Measurements from ENCODE around the gene B3GNT7. TPM values are rescaled to one million over a fixed set of nuclear protein-coding genes. Genes with fewer than 3 reads are reported as not detected.
"Not testable (repeated sequence)": the region's sequence is repeated elsewhere in the genome, so short reads cannot be mapped to it uniquely, and the experiment has no call there.

Gene B3GNT7
- total RNA-seq, 2 donors from 2014 or later = 12.6 to 20.1 TPM

DNA sequence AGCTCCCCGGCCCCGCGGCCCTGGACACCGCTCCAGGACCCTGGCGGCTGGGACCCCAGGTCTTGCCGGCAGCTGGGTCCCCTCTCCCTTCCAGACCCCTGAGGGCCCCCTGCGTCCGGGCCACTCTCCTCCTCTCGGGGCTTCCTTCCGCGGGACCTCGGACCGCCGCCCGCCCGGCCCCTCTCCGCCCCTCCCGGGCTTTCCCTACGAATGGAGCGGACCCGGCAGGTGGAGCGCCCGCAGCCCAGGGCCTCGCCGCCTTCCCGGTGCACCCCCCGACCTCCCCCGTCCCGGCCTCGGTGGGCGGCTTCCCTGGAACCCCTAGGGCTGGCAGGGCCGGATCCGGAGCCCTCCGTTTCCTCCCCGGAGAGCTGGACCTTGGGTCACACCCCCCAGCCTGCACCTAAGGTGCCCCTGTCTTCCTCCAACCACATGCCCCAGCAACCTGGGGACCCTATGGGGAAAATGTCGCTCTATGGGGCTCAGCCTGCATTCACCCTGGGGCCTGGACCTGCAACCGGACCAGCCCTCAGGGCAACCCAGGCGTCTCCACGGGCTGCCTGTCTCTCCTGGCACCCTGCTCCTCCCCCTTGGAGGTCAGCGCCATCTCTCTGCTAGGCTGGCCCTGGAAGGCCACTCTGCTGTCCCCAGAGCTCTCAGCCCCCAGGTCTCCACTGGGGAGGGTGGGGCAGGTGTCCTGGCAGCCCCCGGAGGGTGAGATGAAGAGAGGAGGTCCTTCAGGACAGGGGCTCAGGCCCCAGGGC, 730 bp downstream of the B3GNT7 start:
- Mint-ChIP-seq H3K4me1 (ENCODE audit: low read depth in 2 of 2) (peaks cover 46 to 47% of the 10 kb centered on the region in 2 donors), H3K36me3 (peaks cover under 1% of the 10 kb centered on the region), H3K27ac (peak overlapping the region; percentile 71 to 83), H3K4me3 (peak overlapping the region; percentile 81), H3K27me3 (no peaks in the 10 kb centered on the region), H3K9me3 (no peaks in the 10 kb centered on the region)
- no peak for DNase-seq (ENCODE audit: low spot score)
- no peak for ATAC-seq

GRCh38 chr2:231397011-231397927, 1.8 kb downstream of the B3GNT7 start:
- Mint-ChIP-seq H3K36me3 (peaks cover 6% of the 10 kb centered on the region), H3K4me1 (ENCODE audit: low read depth in 2 of 2) (peaks cover 35 to 41% of the 10 kb centered on the region in 2 donors), H3K4me3 (peak overlapping the region; percentile 81), H3K27ac (peak overlapping the region; percentile 71 to 83), H3K9me3 (no peaks in the 10 kb centered on the region), H3K27me3 (no peaks in the 10 kb centered on the region)
- DNase-seq (ENCODE audit: low spot score) (no peak), ATAC-seq (no peak)

- Mint-ChIP-seq H3K9me3 (no peaks in the 10 kb centered on the region), H3K27me3 (no peaks in the 10 kb centered on the region), H3K36me3 (peaks cover 6% of the 10 kb centered on the region), H3K4me1 (ENCODE audit: low read depth in 2 of 2) (peaks cover 32 to 34% of the 10 kb centered on the region in 2 donors), H3K4me3 (no peak overlapping the region), H3K27ac (peak overlapping the region in 1 of 2 donors; percentile 71)
- ATAC-seq = no peak
- no peak for DNase-seq (ENCODE audit: low spot score)
Observed at GRCh38 chr2:231397928-231398294, 2.4 kb downstream of the B3GNT7 start.

DNA sequence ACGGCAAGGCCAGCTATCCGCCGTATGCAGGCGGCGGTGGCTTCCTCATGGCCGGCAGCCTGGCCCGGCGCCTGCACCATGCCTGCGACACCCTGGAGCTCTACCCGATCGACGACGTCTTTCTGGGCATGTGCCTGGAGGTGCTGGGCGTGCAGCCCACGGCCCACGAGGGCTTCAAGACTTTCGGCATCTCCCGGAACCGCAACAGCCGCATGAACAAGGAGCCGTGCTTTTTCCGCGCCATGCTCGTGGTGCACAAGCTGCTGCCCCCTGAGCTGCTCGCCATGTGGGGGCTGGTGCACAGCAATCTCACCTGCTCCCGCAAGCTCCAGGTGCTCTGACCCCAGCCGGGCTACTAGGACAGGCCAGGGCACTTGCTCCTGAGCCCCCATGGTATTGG, 3.1 kb downstream of the B3GNT7 start:
- H3K36me3 Mint-ChIP-seq = peaks cover 6% of the 10 kb centered on the region
- H3K27me3 Mint-ChIP-seq = no peaks in the 10 kb centered on the region
- H3K4me3 Mint-ChIP-seq = no peak overlapping the region
- no peak overlapping the region for H3K27ac Mint-ChIP-seq
- DNase-seq (ENCODE audit: low spot score) (no peak), ATAC-seq (no peak)
- H3K9me3 Mint-ChIP-seq = no peaks in the 10 kb centered on the region
- peaks cover 25 to 28% of the 10 kb centered on the region in 2 donors for H3K4me1 Mint-ChIP-seq (ENCODE audit: low read depth in 2 of 2)

GRCh38 chr2:231399046-231399852, 3.7 kb downstream of the B3GNT7 start:
- no peaks in the 10 kb centered on the region for H3K27me3 Mint-ChIP-seq
- peaks cover 19 to 23% of the 10 kb centered on the region in 2 donors for H3K4me1 Mint-ChIP-seq (ENCODE audit: low read depth in 2 of 2)
- DNase-seq (ENCODE audit: low spot score) = no peak
- no peak overlapping the region for H3K4me3 Mint-ChIP-seq
- no peak for ATAC-seq
- no peaks in the 10 kb centered on the region for H3K9me3 Mint-ChIP-seq
- H3K27ac Mint-ChIP-seq = no peak overlapping the region
- H3K36me3 Mint-ChIP-seq = peaks cover 6% of the 10 kb centered on the region

DNA sequence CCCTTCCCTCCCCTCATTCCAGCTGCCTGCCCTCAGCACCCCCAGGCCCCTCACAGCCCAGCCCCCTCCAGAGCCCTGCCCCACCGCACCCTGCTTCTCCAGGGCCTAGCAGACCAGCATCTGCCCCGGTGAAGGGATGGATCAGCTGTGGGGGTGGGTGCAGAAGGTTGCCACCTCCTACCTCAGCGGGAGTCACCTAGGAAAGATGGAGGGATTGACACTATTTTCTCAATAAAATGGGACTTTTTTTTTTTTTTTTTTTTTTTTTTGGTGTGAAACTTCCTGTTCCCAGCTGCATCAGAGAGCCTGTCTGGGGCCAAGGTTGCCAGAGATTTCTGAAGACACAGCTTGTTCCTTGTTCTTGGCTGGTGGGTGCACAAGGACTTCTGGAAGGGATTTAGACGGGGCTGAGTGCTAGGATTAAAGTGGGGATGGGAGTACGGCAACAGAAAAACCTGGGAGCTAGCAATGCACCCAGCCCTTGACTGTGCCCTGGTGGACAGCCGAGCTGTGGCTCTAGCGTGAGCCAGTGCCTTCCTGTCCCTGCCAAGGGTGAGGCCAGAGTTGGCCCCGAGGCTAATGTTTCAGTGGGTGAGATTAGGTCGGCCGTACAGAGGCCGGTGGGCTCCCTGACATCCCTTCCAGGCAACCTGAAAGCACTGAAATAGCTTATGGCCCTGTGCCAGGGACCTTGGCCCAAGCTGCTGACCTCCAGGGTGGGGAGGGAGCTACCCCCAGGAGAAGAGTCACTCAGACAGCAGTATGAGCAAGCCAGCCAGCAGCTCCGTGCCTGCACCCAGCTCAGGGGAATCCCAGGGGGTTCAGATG, 4.6 kb downstream of the B3GNT7 start:
- Mint-ChIP-seq H3K27ac (no peak overlapping the region), H3K27me3 (no peaks in the 10 kb centered on the region)
- ATAC-seq = no peak

GRCh38 chr2:231400681-231401080, 5.2 kb downstream of the B3GNT7 start:
- not testable (repeated sequence) for H3K36me3 Mint-ChIP-seq; ATAC-seq; DNase-seq (ENCODE audit: low spot score); H3K27me3 Mint-ChIP-seq; H3K4me3 Mint-ChIP-seq; H3K27ac Mint-ChIP-seq; H3K9me3 Mint-ChIP-seq
- H3K4me1 Mint-ChIP-seq (ENCODE audit: low read depth in 2 of 2) = peaks cover 19 to 23% of the 10 kb centered on the region in 2 donors

More for the DNA sequence above, 4.6 kb downstream of the B3GNT7 start:
- Mint-ChIP-seq H3K4me1 (ENCODE audit: low read depth in 2 of 2) (peaks cover 13 to 17% of the 10 kb centered on the region in 2 donors), H3K36me3 (peaks cover 6% of the 10 kb centered on the region), H3K9me3 (no peaks in the 10 kb centered on the region), H3K4me3 (no peak overlapping the region)
- no peak for DNase-seq (ENCODE audit: low spot score)

DNA sequence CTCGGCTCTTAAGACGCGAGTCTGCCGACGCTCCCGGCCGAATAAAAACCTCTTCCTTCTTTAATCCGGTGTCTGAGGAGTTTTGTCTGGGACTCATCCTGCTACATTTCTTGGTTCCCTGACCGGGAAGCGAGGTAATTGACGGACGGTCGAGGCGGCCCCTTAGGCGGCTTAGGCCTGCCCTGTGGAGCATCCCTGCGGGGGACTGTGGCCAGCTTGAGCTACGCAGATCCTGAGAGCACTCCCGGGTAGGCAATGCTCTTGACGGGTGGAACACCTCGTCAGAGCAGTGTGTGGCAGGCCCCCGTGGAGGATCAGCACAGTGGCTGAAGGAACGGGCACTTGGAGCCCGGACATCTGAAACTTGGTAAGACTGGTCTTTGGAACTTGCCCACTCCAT, 5.6 kb downstream of the B3GNT7 start:
- not testable (repeated sequence) for H3K4me3 Mint-ChIP-seq; H3K36me3 Mint-ChIP-seq; H3K9me3 Mint-ChIP-seq; ATAC-seq; DNase-seq (ENCODE audit: low spot score); H3K27me3 Mint-ChIP-seq
- H3K27ac Mint-ChIP-seq = peak overlapping the region in 1 of 2 donors; percentile 16
- peaks cover 22 to 27% of the 10 kb centered on the region in 2 donors for H3K4me1 Mint-ChIP-seq (ENCODE audit: low read depth in 2 of 2)

DNA sequence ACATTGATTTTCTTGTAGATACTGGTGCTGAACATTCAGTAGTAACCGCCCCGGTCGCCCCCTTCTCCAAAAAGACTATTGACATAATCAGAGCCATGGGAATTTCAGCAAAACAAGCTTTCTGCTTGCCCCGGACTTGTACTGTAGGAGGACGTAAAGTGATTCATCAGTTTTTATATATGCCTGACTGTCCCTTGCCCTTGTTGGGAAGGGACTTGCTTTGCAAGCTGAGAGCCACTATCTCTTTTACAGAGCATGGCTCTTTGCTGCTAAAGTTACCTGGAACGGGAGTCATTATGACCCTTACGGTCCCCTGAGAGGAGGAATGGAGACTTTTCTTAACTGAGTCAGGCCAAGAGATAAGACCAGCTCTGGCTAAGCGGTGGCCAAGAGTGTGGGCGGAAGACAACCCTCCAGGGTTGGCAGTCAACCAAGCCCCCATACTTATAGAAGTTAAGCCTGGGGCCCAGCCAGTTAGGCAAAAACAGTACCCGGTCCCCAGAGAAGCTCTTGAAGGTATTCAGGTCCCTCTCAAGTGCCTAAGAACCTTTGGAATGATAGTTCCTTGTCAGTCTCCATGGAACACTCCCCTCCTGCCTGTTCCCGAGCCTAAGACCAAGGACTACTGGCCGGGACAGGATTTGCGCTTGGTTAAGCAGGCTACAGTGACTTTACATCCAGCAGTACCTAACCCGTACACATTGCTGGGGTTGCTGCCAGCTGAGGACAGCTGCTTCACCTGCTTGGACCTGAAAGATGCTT, 8.1 kb downstream of the B3GNT7 start:
- not testable (repeated sequence) for H3K27ac Mint-ChIP-seq; H3K4me3 Mint-ChIP-seq; H3K9me3 Mint-ChIP-seq; H3K27me3 Mint-ChIP-seq; ATAC-seq; H3K36me3 Mint-ChIP-seq; DNase-seq (ENCODE audit: low spot score)
- peaks cover 20 to 28% of the 10 kb centered on the region in 2 donors for H3K4me1 Mint-ChIP-seq (ENCODE audit: low read depth in 2 of 2)

DNA sequence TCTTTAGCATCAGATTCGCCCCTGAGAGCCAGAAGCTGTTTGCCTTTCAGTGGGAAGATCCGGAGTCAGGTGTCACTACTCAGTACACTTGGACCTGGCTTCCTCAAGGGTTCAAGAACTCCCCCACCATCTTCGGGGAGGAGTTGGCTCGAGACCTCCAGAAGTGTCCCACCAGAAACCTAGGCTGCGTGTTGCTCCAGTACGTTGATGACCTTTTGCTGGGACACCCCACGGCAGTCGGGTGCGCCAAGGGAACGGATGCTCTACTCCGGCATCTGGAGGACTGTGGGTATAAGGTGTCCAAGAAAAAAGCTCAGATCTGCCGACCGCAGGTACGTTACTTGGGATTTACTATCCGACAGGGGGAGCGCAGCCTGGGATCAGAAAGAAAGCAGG, 8.7 kb downstream of the B3GNT7 start:
- H3K4me3 Mint-ChIP-seq; H3K27me3 Mint-ChIP-seq; DNase-seq (ENCODE audit: low spot score); H3K36me3 Mint-ChIP-seq; H3K27ac Mint-ChIP-seq; ATAC-seq; H3K9me3 Mint-ChIP-seq: not testable (repeated sequence)
- peaks cover 20 to 28% of the 10 kb centered on the region in 2 donors for H3K4me1 Mint-ChIP-seq (ENCODE audit: low read depth in 2 of 2)

DNA sequence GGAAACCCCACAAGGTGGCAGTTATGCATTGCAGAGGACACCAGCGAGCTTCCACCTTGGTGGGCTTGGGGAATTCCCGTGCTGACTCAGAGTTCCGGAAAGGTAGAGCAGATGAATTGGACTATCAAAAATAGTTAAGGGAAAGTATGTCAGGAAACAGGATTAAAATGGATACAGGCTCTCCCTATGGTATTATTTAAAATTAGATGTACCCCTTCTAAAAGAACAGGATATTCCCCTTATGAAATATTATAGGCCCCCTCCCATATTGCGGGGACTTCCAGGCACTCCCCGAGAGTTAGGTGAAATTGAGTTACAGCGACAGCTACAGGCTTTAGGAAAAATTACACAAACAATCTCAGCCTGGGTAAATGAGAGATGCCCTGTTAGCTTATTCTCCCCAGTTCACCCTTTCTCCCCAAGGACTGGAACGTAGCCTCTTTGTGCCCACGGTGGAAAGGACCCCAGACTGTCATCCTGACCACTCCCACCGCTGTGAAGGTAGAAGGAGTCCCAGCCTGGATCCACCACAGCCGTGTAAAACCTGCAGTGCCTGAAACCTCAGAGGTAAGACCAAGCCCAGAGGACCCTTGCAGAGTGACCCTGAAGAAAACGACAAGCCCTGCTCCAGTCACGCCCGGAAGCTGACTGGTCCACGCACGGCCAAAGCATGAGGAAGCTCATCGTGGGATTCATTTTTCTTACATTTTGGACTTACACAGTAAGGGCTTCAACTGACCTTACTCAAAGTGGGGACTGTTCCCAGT, 10.3 kb downstream of the B3GNT7 start:
- not testable (repeated sequence) for H3K9me3 Mint-ChIP-seq; H3K27me3 Mint-ChIP-seq; H3K36me3 Mint-ChIP-seq; DNase-seq (ENCODE audit: low spot score)
- peak overlapping the region; percentile 50 for H3K4me3 Mint-ChIP-seq
- peaks cover 20 to 25% of the 10 kb centered on the region in 2 donors for H3K4me1 Mint-ChIP-seq (ENCODE audit: low read depth in 2 of 2)
- H3K27ac Mint-ChIP-seq = peak overlapping the region; percentile 45 to 76
- ATAC-seq = peak in 1 of 2 donors; percentile 28

DNA sequence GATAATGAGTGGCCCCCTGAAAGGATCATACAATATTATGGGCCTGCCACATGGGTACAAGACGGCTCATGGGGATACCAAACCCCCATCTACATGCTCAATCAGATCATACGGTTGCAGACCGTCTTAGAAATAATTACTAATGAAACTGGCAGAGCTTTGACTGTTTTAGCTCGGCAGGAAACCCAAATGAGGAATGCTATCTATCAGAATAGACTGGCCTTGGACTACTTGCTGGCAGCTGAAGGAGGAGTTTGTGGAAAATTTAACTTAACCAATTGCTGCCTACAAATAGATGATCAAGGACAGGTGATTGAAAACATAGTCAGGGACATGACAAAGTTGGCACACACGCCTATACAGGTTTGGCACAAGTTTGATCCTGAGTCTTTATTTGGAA, 12.2 kb downstream of the B3GNT7 start:
- not testable (repeated sequence) for H3K9me3 Mint-ChIP-seq; H3K27ac Mint-ChIP-seq; H3K27me3 Mint-ChIP-seq; DNase-seq (ENCODE audit: low spot score); H3K36me3 Mint-ChIP-seq; H3K4me3 Mint-ChIP-seq; ATAC-seq
- H3K4me1 Mint-ChIP-seq (ENCODE audit: low read depth in 2 of 2) = peaks cover 20 to 26% of the 10 kb centered on the region in 2 donors
